Measurements from ENCODE around the gene MAZ.

The MAZ gene

DNA sequence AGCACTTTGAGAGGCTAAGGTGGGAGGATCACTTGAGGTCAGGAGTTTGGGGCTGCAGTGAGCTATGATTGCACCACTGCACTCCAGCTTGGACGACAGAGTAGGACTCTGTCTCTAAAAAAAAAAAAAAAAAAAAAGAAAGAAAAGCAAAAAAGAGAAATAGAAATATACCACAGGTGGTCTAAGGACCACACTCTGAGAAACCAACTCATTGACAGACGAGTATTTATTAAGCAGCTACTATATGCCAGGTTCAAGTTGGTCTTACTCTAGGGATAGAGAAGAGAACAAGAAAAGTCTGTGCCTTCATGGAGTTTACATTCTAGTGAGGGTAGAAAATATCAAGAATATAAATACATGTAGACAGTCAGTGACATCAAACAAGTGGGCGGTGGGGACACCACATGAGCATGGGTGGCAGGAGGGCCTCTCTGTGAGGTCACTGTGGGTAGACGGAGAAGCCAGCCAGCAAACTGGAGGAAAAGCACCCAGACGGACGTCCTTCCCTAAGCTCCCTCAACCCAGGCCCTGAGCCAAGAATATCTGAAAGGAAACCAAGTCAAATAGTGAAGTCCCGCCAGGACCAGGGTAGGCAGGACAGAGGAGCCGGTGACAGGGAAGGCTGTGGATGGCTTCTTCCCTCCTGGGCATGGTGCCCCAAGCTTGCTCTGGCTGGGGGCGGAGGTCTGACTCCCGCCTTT, 52.0 kb downstream of the MAZ start:
- DNase-seq = no peak

DNA sequence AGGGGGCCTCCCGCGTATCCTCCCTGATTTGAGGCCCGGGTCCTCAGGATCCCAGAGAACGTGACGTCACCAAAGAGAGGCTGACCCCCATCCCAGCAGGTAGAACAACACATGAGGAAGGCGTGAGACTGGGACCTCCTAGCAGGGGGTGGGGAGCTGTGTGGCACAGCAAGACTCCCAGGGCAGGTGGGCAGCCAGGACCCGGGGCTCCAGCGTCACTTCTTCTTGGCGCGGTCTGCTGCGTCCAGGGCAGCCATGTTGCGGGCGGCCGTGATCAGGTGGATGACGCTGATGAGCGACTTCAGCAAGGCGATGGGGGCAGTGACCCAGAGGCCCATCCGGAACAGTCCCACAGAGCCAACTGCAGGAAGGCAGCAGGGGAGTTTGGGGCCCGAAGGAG, 52.6 kb downstream of the MAZ start:
- DNase-seq = no peak

DNA sequence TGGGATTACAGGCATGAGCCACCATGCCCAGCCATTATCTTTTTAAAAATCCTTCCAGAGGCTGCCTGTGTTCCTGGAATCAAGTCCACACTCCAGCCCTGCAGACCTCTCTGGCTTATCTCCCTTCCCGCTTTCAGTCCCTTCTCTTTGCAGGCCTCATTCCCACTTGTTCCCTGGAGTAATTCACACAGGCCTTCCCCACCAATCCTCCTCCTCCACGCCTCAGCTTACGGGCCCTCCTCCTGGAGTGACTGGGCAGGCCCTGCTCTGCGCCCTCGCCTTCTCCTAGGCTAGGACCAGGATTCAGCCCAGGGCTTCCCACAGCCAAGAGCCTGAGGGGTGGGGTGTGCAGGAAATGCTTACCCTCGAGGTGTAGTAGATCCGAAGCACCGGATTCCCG, 53.9 kb downstream of the MAZ start:
- DNase-seq = no peak

Data from kidney glomerular epithelial cell (primary cell).